ENCODE measurements around the gene C1GALT1.

DNA sequence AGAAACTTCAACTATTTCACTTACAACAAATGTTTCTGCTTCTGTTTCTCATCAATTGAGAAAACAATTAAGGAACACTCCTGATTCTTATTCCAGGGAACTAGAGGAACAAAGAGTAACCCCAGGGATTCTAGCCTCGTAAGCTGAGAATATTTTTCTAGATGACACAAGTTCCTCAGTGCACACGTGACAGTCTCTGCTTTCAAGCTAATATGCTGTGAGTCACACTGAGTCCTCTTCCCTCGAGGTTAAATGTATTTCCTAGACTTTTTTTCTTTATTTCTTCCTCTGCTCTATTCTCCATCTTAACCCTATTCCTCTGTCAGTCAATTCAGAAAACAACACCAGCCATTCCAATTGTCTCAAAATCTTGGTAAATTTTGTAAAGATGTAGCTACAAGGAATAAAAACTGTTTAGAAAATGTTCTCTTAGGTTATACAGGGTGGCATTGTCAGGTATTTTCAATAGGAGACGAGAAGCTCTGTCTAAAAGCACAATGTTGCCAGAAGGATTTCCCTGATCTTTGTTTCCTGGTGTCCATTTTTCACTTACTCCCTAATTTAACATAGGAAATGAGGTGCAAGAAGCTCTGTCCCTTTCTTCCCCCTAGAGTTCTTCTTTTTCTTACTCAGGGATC, 5.8 kb upstream of the C1GALT1 start:
- TF ChIP-seq, protein P1, sequence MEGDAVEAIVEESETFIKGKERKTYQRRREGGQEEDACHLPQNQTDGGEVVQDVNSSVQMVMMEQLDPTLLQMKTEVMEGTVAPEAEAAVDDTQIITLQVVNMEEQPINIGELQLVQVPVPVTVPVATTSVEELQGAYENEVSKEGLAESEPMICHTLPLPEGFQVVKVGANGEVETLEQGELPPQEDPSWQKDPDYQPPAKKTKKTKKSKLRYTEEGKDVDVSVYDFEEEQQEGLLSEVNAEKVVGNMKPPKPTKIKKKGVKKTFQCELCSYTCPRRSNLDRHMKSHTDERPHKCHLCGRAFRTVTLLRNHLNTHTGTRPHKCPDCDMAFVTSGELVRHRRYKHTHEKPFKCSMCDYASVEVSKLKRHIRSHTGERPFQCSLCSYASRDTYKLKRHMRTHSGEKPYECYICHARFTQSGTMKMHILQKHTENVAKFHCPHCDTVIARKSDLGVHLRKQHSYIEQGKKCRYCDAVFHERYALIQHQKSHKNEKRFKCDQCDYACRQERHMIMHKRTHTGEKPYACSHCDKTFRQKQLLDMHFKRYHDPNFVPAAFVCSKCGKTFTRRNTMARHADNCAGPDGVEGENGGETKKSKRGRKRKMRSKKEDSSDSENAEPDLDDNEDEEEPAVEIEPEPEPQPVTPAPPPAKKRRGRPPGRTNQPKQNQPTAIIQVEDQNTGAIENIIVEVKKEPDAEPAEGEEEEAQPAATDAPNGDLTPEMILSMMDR (IDR thresholded peaks at IDR 0.05): no peak
- no peak for TF ChIP-seq POLR2A (IDR thresholded peaks at IDR 0.05)

Data from upper lobe of left lung (tissue), 4 donors.